ENCODE data around the gene C13orf42.

C13orf42 gene

GRCh38 chr13:51137250-51137649 is 26.2 kb upstream of the C13orf42 start:
- no peak for TF ChIP-seq CTCF (IDR thresholded peaks at IDR 0.05)

- no peak for TF ChIP-seq CTCF (IDR thresholded peaks at IDR 0.05)
These were observed 25.4 kb upstream of the C13orf42 start for GRCh38 chr13:51136276-51136980.

GRCh38 chr13:51134763-51135365 is 23.8 kb upstream of the C13orf42 start:
- no peak for TF ChIP-seq CTCF (IDR thresholded peaks at IDR 0.05)

GRCh38 chr13:51130348-51130747 is 19.3 kb upstream of the C13orf42 start:
- no peak for TF ChIP-seq CTCF (IDR thresholded peaks at IDR 0.05)

- peak; percentile 72 for TF ChIP-seq CTCF (IDR thresholded peaks at IDR 0.05)
These were observed 14.6 kb upstream of the C13orf42 start for GRCh38 chr13:51125495-51126226.

- no peak for TF ChIP-seq CTCF (IDR thresholded peaks at IDR 0.05)
These were observed 11.9 kb upstream of the C13orf42 start for GRCh38 chr13:51122868-51123566.

- TF ChIP-seq CTCF (IDR thresholded peaks at IDR 0.05) = peak; percentile 27; the same call in 1 of the 2 replicates
These were observed 9.8 kb upstream of the C13orf42 start for GRCh38 chr13:51120873-51121272.
